ENCODE measurements around the gene AKT1.
"Not testable (repeated sequence)": the region's sequence is repeated elsewhere in the genome, so short reads cannot be mapped to it uniquely, and the experiment has no call there.

AKT1 gene

GRCh38 chr14:104752735-104753527, 42.6 kb downstream of the AKT1 start, which contains the start of gene SIVA1:
SIVA1 (plus strand) TSS chr14:104753147; CDS start chr14:104753202, 55 bp downstream.
- H3K4me3 ChIP-seq (ENCODE audit: low read depth, low read length) = peak within 1 kb of the TSS; percentile 88
- no peak for TF ChIP-seq CTCF (IDR thresholded peaks at IDR 0.05; ENCODE audit: low read depth, low read length)

GRCh38 chr14:104752423-104752734, 43.2 kb downstream of the AKT1 start:
- peak overlapping the region; percentile 59 for H3K4me3 ChIP-seq (ENCODE audit: low read depth, low read length)
- no peak for TF ChIP-seq CTCF (IDR thresholded peaks at IDR 0.05; ENCODE audit: low read depth, low read length)

- H3K4me3 ChIP-seq (ENCODE audit: low read depth, low read length) = peak overlapping the region; percentile 59
- no peak for TF ChIP-seq CTCF (IDR thresholded peaks at IDR 0.05; ENCODE audit: low read depth, low read length)
Measured at GRCh38 chr14:104751539-104752422, 43.8 kb downstream of the AKT1 start.

GRCh38 chr14:104750753-104751057, 44.8 kb downstream of the AKT1 start:
- H3K4me3 ChIP-seq (ENCODE audit: low read depth, low read length) = not testable (repeated sequence)

- H3K4me3 ChIP-seq (ENCODE audit: low read depth, low read length) = no peak overlapping the region
- TF ChIP-seq CTCF (IDR thresholded peaks at IDR 0.05; ENCODE audit: low read depth, low read length) = no peak
Measured at GRCh38 chr14:104750056-104750752, 45.3 kb downstream of the AKT1 start.

GRCh38 chr14:104749111-104749649, 46.4 kb downstream of the AKT1 start:
- H3K4me3 ChIP-seq (ENCODE audit: low read depth, low read length) = no peak overlapping the region
- no peak for TF ChIP-seq CTCF (IDR thresholded peaks at IDR 0.05; ENCODE audit: low read depth, low read length)

GRCh38 chr14:104747876-104748275, 47.7 kb downstream of the AKT1 start:
- no peak overlapping the region for H3K4me3 ChIP-seq (ENCODE audit: low read depth, low read length)

More at GRCh38 chr14:104747876-104748275, 47.7 kb downstream of the AKT1 start:
- no peak for TF ChIP-seq CTCF (IDR thresholded peaks at IDR 0.05; ENCODE audit: low read depth, low read length)

All from WI38 (cell line).